ENCODE measurements around the gene KCNIP1.

The KCNIP1 gene

DNA sequence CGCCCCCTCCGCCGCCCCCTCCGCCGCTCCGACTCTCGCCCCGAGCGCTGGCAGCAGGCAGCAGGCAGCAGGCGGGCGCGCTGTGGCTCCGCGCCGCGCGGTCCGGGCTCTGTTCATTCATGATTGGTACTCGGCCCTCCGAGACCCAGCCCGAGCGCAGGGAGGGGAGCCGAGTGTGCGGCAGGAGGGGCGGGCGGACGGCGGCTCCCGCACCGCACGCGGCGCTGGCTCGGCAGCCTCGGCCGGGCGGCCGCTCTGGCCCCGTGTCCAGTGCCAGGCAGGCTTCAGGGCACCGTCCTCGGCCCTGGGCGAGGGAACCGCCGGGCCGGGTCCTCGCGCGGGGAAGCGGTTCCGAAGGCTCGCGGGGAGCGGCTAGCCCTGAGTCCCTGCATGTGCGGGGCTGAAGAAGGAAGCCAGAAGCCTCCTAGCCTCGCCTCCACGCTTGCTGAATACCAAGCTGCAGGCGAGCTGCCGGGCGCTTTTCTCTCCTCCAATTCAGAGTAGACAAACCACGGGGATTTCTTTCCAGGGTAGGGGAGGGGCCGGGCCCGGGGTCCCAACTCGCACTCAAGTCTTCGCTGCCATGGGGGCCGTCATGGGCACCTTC lies at the start of gene KCNIP1:
Gene KCNIP1, plus strand, starts transcription at position 31 of the 607 bp plus-strand sequence.
- no peak for DNase-seq

DNA sequence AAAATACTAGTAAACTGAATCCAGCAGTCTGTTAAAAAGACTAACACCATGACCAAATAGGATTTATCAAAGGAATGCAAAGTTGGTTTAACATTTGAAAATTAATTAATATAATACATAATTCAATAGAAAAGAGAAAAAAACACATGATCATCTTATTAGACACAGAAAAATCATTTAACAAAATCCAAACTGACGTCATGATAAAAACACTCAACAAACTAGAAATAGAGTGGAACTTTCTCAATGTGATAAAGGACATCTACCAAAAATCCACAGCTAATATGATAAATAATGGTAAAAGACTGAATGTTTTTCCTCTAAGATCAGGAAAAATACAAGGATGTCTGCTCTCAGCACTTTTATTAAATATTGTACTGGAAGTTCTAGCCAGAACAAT lies 40.4 kb upstream of the KCNIP1 start:
- DNase-seq: no peak

DNA sequence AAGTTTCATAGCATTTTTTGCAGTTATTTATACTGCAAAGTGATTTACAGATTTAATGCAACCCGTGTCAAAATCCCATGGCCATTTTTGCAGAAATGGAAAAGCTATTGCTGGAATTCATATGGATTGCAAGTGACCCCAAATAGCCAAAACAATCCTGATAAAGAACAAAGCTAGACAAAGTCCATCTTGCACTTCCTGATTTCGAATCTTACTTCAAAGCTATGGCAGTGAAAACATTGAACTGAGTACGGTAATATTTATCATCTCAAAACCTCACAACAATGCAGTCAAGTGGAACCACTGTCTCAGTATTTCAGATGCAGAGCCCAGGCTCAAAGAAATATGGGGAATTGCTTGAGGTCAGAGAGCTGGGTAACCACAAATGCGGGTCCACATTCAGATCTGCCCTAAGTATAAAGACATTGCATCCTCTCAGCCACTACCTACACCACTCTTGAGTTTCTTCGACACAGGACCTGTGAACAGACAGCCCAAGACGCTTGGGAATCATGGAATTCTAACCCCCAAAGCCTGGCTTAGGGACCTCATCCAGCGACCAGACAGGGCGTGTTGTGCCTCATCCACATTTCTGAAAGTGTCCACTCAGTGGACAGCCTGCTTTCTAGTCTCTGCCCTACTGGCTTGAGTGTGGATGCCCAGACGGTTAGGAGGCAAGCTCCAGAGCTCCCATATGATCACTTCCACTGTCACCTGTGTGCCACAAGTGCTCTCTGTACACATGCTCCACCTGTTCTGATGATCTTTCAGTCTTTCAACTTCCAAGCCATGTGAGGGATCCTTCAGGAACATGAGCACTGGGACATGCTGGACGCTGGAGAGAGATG lies 39.3 kb upstream of the KCNIP1 start:
- DNase-seq: no peak

DNA sequence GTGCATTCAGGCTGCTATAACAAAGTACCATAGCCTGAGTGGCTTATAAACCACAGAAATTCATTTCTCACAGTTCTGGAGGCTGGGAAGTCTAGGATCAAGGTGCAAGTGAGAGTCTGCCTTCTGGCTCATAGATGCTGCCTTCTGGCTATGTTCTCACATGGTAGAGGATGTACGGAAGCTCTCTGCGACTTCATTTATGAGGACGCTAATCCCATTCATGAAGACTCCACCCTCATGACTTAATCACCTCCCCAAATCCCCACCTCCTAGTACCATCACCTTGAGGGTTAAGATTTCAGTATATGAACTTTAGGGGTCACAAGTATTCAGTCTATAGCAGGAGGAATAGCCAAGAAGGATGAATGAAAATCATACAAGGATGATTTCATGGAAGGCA lies 37.3 kb upstream of the KCNIP1 start:
- no peak for DNase-seq

DNA sequence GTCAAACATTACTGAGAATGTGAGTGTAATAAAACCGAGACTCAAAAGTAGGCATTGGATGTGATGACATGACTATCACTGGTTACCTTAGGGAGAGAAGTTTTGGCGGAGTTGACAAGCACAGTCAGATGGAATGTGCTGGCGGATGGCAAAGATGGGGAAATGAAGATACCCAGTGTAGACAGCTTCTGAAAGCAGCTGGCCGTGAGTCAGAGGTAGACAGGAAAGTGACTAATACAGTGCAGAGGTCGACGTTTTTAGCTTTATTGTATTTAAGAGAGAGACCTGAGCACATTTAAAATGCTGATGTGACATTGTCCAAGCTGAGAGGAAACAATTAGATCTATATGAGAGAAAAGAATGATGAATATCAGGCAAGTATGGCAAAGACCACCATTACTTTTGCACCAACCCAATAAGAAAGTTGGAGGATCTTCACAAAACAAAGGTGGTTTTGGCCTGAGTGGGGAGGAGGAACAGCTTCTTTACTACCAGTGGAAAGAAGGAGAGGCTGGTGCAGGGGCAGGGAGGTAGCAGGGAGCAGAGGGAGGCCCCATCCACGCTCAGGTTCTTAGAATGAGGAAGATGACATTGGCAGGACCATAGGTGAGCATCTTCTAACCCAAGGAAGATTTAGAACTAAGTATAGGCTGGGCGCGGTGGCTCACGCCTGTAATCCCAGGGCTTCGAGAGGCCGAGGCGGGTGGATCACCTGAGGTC lies 36.7 kb upstream of the KCNIP1 start:
- DNase-seq: no peak

DNA sequence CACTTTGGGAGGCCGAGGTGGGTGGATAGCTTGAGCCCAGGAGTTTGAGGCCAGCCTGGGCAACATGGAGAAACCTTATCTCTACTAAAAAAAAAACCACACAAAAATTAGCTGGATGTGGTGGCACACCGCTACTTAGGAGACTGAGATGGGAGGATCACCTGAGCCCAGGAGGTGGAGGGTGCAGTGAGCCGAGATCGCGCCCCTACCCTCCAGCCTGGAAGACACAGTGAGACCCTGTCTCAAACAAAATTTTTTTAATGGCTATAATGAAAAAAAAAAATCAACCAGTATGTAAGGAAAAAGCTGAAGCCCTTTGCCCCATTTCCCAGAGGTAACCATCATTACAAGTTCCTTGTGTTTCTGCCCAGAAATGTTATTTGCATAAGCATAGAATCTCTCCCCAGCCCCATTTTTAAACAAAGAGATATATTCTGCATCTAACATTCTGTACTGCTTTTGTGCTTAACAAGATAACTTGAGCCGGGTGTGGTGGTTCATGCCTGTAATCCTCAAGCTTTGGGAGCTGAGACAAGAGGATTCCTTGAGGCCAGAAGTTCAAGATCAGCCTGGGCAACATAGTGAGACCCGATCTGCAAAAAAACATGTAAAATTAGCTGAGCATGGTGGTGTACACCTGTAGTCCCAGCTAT lies 35.1 kb upstream of the KCNIP1 start:
- DNase-seq: no peak

DNA sequence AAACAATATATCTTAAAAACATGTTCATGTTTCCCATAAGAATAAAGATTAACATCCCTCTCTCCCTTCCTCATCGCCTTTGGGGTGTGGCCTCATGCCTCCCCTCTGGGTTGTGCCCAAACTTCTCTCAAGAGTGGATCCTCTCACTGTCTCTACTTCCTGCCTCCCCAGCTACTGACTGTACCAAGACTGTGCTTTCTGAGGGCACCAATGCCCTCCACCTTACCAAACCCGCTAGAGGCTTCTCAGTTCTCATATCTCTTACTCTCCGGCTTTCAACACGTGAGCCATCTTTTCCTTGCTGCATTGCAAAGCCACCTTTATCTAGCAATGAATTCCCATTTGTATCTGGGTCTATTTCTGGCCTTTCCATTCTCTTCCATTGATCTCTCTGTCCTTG lies 34.4 kb upstream of the KCNIP1 start:
- DNase-seq: no peak

DNA sequence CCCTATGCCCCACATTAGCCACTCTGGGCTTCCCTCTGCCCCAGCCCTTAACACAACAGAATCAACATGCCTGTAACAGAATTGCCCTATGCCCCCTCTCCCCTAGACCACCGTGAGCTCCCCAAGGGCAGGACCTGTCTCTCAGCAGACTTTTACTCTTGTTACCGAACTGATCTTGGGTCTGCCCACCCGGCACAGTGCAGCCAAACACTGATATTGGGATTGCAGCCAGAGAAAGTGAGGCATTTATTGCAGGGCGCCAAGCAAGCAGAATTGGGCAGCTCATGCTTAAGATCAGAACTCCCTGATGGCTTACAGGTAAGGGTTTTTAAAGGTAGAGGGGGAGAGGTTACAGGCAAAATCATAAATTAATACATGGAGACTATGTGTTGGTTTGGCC lies 33.5 kb upstream of the KCNIP1 start:
- DNase-seq: no peak

DNA sequence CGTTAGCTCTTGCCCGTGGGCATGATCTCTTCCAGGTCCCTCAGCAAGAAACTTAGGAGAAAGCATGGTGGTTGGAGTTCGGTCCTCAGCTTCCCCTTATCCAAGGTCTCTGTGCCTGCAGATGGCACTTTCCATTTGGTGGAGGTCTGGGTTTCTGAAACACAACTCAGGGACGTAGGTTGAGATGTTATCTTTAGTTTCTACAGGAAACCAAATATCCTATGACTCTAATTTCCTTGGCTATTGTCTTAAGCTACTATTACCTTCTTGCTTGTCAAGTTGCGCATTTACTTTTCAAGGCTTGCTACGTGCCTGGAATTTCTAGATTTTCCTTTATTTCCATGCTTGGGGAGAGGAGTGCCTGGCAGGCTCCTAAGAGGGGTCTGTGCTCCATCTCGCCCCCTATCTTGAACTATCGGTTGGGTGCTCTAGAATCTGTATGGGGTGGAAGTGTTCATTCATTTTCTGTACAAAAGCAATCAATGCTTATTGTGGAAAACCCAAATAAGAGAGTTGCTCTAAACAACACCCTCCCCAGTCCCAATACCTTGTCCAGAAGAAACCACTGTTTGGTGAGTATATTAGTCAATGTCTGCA lies 32.9 kb upstream of the KCNIP1 start:
- no peak for DNase-seq

DNA sequence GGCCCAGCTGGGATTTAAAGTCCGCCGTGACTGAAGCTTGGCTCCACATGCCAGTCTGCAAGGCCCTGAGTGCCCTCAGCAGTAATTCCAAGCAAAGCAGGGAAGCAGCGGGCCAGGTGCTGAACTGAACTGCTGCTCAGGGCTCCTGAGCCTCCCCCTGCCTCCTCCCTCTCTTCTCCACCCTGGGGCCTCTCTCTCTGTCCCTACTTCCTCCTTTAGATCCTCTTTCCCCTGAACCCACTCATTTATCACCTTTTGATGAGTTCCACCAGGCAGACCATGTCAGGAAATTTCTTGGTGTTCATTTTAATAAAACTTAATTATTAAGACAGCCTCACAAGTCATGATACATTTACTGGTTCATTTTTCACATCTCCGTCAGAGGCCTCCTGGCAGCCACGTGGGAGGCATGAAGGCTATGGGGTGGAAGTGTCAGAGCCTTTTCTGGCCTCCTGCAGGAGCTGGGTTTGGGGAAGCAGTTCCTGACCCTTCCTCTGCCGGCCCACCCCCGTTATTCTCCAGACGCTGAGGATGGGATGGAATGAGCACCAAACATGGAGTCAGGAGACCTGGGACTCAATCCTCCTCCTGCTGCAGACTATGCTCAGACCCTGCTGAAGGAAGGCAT lies 32.2 kb upstream of the KCNIP1 start:
- no peak for DNase-seq

DNA sequence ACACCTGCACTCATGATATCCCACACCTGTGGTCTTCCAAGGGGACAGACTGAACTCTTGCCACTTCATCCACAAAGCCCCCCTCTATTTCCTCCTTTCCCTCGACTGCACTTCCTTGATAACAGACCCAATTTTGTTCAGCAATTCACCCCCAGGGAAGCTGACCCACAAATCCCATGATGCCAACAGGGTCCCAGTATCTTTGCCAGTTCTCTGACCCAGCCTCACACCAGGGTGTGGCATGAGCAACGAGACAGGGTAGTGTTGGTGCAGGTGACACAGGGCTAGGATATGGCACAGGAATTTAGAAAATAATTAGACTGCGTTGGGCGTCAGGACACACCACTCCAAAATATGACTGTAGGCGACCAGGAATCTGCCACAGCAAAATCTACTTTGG lies 30.2 kb upstream of the KCNIP1 start:
- no peak for DNase-seq

DNA sequence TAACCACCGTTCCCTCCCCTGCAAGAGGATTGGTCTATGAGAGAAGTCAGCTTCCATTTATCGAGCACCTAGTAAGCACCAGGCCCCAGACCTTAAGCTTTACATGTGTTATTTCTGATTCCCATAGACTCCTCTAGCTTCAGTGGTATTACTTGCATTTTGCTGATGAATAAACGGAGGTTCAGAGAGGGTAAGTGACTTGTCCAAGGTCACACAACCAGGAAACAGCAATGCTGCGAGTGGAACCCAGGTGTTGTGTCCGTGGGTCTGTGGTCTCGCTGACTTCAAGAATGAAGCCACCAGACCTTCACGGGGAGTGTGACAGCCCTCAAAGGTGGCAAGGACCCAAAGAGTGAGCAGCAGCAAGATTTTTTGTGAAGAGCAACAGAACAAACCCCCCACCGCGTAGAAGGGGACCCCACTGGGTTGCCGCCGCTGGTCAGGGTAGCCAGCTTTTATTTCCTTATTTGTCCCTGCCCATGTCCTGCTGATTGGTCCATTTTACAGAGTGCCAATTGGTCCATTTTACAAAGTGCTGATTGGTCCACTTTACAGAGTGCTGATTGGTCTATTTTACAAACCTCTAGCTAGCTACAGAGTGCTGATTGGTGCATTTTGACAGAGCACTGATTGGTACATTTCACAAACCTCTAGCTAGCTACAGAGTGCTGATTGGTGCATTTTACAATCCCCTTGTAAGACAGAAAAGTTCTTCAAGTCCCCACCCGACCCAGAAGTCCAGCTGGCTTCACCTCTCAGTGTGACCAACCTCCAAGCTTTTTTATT lies 29.1 kb upstream of the KCNIP1 start:
- DNase-seq: no peak

DNA sequence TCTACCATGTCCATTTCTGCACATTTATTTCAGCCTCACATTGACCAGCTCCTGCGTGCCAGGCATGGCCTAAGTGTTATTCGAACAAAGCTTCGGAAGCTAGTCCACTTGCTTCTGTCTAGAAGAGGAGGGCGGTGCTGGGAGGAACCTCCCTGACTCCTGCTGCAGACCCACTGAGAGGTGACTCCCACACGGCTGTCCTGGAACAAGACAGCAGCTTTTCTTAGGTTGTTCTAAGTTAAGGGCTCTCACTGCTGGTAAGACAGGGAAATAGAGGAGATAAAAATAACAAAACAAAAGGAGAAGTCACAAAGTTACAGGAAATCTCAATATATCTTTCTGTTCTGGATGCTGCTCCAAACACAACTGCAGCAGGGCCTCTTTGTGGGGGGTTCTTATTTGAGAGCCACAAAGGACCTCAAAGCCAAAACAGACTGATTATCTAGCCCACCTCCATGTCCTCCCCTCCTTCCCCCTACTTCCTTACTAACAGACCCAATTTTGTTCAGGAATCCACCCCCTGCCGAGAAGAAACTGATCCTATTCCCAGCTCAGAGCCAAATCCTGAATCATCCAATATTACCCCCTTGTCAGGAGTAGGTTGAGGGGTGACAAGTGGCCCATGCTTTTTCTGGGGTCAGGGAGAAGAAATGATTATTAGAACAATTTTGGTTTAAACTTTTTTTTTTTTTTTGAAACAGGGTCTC lies 28.4 kb upstream of the KCNIP1 start:
- DNase-seq: no peak

DNA sequence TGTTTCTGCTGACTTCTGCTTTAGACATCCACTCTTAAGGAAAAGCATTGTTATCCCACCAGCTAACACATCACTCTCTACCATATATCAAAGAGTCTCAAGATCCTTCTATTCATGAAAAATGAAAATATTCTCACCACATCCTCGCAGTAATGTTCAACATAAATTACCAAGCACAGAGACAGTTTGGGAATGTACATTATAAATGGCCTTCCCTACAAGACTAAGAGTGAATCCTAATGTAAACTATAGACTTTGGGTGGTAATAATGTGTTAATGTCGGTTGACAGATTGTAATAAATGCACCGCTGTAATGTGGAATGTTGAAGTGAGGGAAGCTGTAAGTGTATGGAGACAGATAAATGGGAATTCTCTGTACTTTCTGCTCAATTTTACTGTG lies 27.1 kb upstream of the KCNIP1 start:
- DNase-seq: no peak

DNA sequence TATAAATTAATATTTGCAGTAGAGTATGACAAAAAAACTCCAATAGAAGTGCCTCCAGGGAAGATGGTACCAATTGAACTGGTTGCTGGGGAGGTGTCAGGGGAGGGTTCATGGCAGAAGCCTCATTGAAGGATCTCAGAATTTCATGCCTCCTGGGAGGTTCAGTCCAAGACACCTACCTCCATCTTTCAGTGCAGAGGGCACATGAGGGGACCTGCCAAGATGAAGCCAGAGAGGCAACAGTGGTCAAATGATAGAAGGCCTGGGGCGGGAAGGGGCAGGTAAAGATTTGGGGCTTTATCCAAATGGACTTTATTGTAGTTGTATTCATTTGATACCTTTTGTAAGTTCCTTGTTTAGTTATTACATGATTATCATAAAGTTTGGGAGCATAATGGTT lies 25.9 kb upstream of the KCNIP1 start:
- no peak for DNase-seq

DNA sequence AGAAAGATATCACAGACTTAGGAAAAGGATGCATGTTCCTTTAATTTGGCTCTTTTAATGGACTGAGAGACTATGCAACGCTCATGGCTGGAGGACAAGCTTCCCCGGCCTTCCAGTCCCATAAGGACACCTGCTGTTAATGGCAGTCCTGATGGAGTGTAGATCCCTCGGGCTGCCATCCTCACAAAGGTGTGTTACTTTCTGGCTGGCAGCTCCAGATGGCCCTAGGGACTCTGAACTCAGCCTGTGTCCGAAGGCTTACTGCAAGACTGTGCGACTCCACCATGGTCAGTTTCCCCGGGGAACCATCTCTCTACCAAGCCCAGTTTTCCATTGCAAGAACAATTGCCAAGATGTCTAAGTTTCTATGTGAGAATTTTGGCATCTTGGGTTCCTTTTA lies 25.5 kb upstream of the KCNIP1 start:
- DNase-seq: no peak

DNA sequence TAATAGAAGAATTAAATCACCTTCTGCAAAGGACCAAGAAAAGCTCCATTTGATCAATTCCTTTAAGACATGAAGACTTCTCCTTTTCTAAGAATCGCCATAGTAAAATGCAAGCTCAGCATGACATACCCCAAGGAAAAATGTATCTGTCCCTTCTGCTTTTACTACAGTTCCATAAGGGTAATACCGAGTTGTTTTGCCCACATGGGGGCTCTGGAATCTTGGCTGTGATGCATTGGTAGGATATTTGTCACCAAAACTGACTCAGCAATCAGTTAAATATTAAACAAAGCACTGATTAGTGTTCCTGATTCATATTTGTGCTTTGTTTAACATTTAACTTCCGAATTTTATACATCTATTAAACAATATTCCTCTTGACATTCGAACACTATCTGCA lies 24.3 kb upstream of the KCNIP1 start:
- no peak for DNase-seq

DNA sequence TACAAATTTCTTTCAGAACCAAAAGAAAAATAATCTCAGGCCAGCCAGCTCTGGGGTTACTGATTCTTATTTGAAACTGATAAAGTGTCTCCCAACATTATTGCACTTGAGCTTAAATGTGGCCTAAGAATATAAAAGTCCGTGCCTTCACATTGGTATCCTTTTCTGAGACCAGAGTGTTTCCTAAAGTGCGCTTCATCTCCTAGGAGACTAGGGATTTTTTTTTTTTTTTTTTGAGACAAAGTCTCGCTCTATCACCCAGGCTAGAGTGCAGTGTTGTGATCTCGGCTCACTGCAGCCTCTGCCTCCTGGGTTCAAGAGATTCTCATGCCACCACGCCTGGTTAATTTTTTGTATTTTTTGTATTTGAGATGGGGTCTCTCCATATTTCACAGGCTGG lies 23.6 kb upstream of the KCNIP1 start:
- no peak for DNase-seq

DNA sequence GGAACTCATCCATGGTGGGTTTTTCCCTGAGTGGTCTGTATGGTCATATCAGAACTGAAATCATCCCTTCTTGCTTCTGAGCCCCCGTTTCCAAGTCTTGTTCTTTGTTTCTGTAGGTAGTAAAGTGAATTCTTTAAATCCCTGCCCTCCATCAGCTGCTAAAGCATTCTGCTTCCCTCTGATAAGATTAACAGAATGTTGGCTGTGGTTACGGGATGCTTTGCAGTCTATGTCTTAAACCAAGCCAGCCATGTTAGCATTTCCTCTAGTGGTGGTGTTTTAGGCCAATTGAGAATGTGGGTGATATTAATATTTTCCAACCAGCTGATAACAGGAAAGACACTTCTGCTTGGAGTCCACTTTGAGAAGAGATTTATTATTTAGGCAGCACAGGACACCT lies 22.0 kb upstream of the KCNIP1 start:
- no peak for DNase-seq

DNA sequence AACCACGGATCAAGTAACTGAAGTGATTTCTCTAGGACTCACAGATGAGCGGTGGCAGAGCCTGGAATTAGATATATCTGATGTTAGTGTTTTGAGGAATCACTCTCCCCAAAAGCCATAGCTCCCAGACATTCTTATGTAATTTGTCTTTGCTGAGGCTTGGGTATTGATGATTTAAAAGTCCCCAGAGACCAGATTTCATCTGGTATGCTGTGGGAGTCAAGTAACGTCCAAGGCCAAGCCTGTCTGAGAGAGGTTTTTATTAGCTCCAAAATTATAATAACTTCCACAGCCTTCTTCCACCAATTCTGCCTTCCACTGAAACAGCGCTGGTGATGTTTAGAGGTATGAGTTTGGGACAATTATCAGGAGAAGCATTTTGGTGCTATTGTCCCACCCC lies 21.3 kb upstream of the KCNIP1 start:
- DNase-seq: no peak

All from CD4-positive, alpha-beta T cell treated with Interleukin-4 for 4 hours (primary cell).